Stimulated activated CD8-positive, alpha-beta memory T cell treated with anti-CD3 and anti-CD28 coated beads, Interleukin-7, amount 100 ng/mL, for 24 hours (primary cell): ENCODE measurements around the gene PARD3B.

Experiments used
- DNase-seq: peaks from one replicate; pipeline ENCODE4 v3.0.0-alpha.2; 2020; ENCODE audit warnings: low read depth

PARD3B gene

DNA sequence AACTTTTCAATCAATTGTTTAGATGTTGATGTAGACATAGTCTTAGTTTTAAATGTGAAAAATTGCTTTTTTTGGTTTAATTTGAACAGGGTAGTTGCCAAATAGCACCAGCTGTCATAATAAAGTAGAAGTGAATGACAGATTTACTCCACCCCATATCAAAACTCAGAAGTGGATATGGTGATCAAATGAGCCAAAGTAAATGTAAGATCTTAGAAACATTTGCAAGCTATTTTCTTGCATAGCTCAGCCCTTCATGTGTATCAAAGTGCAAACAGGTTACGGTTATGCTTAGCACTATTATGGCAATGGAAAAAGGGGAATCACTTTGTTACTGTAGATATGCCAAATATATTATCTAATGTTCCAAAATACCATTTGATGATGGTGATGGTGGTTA is 596.1 kb downstream of the PARD3B start:
- no peak for DNase-seq

DNA sequence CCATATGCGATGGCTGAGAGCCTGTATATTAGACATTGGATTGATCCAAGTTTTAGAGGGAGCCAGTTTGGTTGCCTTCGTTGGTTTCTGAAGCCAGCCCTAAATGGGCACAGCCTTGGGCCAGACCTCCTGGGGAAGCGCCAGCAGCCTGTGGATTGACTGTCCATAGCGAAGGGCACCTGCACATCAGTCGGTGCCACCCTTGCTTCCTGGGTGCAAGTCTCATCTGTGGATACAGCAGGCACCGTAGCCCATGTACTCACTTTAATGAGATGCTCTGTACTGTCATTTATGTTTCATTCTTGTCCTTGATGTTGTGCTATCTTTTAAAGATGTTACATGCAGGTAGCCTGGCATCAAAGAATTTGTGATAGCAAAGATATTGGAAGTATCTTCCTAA is 600.6 kb downstream of the PARD3B start:
- no peak for DNase-seq

DNA sequence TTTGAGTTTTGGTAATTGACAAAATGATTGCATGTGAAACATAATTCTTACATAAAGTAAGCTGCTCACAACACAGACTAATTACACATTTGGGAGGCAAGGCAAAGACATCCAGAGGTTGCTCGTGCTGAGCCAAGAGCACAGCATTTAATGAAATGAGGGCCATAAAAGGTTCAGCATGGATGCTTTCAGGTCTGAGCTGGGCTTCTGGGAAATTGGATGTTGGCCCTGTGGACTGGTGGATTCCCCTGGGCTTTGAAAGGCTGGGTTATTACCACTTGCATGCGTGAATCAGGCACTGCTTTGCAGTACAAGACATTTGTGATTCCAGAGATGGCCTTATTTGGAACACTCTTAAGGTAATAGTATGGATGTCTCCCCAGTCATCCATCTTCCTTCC is 603.5 kb downstream of the PARD3B start:
- DNase-seq = no peak

DNA sequence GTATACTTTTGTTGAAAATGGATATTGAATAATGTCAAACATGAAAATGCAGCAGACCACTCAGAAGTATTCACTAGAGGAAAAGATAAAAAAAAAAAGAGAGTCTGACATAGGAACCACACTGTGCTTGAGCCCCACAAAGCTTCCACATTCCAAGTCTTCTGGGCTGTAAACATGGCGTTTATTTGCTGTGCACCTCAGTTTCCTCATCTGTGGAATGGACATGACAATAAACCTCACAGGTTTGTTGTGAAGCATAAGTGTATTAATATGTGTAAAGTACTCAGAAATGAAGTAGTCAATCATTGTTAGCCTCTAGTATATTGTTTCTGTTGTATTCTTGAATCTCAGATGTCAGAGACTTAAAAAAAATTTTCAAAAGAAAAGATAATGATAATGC is 611.2 kb downstream of the PARD3B start:
- no peak for DNase-seq

DNA sequence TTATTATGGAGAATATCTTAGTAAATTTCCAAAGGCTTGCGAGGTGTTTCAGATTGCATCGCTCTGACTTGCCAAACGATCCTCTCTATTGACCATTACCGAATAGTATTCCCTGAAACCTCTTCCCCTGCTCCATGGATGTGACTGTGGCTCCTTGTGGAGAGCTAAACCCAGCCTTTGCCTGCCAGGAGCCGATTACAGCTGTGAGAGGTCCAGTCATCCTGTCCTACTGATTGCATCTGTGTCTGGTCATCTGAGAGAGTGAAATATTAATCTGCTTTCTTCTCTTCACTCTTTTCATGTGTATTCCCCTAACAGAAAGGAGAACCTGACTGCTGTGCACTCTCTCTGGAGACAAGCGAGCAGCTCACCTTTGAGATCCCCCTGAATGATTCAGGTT is 613.1 kb downstream of the PARD3B start:
- DNase-seq = no peak

DNA sequence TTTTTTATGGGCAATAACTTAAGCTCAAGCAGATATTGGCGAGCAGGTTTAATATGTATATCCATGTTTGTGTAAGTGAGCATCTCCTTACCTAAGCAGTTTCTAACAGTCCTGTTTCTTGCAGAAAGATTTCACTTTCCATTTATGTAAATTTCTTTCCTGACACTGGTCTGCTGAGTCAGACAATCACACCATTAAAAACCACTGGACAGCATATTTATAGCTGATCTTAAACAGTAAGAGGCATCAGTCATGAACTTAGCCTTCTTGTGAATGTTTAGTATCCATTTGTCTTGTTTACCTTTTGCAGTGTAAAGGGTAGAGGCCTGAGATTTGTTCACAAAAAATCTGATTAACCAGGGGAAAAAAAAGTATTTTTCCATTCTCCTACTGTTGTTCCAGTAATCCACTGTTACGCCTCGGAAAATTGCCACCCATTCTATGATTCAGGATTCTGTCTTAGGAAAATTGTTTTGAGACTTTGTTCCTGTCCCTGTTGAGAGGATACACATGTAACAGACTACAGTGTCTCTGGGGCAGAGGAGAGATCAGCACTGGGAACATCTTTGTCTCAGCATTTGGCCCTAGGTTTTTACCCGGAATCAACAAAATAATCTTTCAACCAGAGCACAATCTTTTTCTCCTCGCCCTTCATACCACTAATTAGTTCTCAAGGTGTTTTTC is 616.0 kb downstream of the PARD3B start:
- DNase-seq = no peak

DNA sequence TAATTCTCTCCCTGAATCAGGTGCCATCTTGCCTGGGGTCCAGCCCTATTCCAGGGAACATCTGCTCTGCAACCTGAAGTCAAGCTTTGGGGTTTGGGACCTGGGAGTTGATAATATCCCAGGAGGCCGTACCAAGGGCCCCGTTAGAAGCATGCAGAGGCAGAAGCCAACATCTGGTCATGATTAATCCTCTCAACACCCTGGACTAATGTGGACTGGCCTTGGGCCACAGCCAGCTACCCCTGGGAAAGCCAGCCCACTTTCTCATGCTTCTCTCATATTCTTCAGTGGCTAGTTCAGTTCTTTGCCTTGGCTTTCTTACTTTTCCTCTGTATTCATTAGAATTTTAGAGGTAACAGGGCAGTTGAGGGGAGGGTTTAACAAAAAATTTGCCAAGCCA is 621.5 kb downstream of the PARD3B start:
- no peak for DNase-seq

DNA sequence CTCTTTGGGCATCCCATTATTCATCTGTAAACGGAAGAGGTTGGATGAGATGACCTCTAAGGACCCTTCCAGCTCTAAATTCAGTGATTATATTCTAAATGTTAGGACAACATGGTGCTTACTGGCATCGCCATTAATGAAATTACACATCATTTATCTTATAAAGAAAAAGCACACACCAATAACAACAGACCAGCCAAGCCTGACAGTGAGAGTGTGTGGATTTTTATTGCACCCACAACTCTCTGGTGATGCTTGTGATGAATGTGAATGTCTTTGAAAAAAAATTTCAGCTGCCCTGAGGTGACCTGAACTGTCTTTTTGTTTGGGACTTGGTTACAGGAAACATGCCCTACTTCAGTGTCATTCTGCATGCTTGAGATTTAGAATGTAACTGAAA is 623.7 kb downstream of the PARD3B start:
- DNase-seq = no peak

DNA sequence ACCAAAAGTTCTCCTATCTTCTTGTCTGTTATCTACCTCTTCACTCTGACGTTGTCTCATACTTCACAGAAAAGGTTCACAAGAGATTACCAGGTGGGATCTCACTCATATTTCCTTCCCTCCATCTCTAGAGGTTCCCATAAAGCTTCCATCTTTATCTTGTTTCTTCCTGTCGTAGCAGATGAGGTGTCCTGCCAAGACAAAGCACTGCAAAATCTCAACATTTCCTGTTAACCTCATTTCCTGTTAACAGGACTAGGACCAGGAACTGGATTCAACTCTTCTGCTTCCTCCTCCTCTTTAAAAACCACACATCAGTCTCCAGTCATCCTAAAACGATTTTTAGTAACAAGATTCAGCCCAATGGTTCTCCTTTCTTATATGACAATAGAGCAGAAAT is 624.2 kb downstream of the PARD3B start:
- no peak for DNase-seq

DNA sequence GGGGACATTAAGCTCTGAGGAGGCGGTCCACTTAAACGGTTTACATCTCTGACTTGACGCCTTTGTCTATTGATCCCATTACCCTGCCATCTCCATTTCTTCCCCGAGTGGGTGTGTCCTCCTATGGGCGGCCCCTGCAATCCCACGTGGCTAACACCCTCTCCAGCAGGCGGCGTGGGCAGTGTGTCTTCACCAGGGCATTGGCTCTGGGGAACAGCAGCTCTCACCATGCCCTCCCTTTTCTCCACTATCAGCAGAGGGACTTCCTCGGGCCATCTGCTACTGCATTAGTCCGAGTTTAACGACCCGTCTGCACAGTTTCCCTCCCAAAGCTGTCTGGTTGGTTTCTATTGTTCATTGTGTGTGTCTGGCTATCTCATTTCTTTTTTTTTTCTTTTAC is 625.1 kb downstream of the PARD3B start:
- DNase-seq = no peak

DNA sequence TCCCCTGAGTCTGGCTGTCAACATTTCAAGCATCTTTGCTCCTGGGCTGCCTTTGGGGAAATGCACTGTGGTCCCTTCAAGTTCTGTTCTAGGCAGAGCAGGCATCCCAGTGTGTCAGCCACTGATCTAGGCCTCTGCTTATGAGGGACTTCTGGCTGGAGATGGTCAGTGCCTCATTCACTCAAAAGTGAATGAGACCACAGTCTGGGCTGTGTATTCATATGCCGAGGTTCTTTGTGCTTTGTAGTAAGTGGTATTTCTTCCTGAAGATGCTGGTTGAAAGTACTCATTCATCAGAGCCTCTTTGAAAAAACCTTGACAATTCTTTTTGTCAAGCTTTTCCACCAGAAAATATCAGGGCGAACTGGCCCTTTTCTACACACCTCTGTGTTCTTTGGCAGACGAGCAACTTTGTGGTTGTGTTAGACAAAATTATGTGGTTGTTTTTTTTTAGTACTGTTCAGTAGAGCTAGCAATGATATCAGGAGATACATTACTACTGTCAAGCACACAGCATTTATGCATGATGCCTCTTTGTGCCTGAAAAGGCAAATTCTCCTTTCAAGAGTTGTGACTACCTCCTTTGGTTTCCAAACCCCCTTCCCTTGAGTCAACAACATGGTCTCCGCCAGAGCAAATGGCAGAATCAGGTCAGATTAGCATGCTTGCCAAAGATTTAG is 626.1 kb downstream of the PARD3B start:
- no peak for DNase-seq

DNA sequence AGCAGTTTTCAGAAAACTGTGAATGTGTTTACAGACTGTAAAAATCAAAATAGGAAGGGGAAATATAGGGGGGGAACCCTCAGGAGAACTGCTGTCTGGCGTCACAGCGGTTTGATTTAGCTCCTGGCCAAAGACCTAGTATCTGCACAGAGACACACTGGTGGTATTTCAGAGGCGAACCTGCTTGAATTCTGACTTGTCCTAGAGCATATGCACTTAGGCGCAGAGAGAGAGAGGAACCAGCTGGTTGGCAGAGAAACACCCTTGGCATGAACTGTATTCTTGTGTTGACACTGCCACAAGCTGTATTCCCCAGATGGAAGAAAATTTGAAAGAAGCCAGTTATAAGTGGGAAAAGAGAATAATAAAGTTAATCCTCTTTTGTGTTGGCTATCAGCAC is 630.6 kb downstream of the PARD3B start:
- DNase-seq = no peak

DNA sequence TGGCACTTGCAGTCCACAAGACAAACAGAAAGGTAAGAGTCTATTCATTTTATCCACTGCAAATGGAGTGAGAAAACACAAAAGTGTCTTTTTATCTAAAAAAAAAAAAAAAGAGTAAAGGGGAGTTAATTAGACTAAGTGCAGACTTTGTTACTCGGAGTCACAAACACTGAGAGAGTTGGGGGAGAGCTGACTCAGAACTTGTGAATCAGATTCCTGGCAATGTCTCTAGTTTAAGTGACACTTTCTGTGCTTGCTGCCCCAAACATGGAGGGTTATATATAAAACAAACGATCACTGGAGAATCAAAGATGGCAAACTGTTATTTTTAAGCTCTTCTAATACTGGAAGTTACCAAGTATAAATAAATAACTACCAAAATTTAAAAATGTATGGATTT is 631.3 kb downstream of the PARD3B start:
- no peak for DNase-seq

DNA sequence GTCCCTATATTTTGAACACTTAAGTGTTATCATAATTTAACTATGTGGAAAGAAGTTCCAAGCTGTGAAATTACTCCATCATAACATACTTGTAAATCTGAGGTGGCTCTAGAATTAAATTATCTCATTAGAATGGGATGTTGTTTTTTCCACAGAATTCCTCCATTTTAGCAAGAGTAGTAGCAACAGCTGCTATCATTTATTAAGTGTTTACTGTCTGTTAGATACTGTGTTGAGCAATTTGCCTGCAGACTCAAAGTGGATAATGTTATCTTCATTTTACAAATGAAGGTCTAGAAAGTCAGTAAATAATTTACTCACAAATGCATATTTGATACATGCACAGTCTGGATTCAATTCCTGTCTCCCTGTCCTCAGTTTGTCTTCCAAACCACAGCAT is 632.3 kb downstream of the PARD3B start:
- DNase-seq = no peak

DNA sequence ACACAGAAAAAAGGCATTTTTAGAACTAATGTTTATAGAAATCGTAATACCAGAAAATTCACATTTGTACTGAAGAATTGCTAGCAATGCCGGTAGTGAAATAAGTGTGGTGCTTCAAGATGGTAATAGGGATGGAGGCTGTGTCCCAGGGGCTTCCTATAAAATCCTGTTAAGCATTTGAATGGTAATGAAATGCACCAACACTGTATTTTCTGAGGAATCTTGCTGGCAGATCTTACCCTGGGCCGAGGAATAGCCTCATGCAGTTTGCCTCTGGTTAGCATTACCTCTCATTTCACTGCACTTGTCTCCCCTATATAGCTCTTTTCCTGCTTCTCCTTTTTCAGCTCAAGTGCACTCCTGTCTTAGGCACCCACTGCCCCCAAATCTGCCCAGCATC is 635.5 kb downstream of the PARD3B start:
- DNase-seq = no peak

DNA sequence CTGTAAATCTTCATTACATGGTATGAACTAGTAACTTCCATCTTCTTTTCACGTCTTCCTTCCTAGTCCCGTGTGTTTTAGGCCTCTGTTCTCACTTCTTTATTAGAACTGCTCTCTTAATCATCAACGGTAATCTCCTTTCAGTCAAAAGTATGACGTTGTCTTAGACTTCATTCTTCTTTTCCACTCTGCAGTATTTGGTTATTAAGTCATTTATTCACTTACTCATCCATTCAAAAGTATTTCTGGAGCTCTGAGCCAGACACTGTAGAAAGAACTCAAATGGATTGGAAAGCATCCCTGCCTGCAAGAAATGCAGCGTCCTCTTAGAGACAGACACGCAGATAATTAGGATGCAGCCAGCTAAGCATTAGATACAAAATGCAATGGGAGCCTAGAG is 642.5 kb downstream of the PARD3B start:
- DNase-seq = no peak

DNA sequence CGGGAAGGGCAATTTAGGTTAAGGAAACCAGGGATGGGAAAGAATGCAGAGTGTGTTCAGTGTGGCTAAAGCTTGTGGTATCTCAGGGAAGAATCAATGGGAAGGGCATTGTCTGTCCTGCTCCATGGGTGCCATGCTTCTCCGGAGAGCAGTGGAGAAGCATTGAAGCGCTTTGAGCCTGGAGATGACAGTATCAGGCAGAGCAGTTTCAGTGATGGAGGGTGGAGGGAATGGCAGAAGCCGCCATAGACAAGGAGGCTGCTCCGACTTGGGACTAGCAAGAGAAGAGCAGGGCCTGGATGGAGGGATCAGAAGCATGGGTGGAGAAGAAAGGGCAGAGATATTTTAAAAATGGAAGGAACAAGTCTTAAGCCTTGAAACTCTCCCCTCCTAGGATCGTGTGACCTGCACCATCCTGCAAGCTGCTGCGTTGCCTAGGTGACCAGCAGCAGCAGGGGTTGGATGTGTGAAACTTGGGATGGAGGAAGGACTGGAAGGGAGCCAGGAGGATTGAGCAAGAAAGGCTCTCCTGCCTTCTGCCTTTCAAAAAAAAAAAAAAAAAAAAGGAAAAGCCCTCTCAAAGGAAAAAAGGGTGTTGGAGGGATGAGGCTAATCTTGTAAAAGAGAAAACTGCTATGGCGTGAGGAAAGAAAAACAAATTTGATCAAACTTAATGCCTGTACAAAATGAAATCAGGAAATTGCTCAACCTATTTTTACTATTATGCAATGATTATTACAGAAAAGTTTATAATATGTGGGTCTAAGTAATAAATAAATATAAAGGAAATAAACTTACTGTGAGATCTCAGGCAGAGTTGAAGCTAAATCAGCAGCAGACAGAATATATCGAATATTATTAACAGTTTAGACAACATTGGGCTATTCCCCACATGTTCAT is 643.2 kb downstream of the PARD3B start:
- no peak for DNase-seq

DNA sequence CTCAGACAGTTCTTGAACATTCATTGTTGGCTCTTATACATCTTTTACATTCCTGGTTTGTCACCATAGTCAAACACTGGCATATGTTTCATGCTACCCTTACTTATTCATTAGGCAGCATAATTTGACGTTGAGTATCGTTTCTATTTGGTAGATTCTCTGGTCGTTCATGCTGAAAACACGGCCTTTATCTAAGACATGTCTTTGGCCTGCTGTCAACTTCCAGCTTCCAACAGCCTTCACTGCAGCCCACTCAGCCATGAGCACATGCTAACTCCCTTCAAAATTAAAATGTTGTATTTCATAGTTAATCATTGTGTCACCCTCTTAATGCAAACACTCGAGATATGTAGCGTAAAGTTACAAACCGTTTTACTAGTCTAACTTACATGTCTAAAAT is 644.0 kb downstream of the PARD3B start:
- no peak for DNase-seq

DNA sequence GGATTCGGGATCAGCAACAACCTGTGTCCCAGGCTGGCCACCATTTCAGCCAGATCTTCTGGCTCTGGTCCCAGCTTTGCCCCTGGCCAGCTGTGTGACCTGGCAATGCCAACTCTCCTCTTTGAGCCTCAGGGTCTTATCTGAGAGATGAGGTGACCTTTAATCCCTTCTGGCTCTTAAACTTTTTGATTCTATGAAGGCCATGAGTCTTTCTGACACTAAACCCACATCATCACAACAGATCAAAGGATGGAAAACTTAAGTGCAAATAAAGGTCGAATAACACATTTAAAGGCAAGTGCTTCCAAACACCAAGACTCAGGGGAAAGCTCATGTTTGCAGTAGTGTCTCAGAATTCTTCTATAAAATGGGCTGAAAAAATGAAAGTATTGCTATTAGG is 645.3 kb downstream of the PARD3B start:
- no peak for DNase-seq

DNA sequence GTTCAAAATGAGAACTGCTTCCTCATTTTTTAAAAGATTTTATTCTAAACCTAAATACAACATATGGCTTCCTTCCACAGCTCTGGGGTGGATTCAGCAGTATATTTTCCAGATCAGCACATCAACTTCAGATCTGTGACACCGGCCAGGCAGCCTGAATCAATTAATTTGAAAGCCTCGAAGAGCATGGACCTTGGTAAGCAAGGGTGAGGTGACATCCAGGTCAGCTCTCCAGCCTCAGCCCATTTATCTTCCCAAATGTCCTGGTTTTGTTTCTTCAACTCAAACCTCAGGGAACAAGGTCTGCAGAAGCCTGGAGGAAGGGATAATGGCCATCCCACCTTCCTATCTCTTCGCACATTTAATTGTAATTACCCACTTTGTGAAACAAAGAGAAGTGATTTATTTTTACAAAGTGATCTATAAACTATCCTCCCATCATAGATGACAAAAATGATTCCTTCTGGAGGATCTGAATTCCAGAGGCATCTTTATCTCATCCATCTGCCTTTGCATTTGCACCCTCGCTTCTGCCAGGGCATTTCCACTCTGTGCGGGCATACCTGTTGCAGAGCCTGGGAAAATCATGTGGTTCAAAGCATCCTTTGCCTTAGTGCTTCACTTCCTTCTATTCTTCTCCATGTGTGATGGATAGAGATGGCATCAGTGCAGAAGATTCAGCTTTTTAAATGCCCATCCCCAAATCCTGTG is 648.0 kb downstream of the PARD3B start:
- DNase-seq = no peak

DNA sequence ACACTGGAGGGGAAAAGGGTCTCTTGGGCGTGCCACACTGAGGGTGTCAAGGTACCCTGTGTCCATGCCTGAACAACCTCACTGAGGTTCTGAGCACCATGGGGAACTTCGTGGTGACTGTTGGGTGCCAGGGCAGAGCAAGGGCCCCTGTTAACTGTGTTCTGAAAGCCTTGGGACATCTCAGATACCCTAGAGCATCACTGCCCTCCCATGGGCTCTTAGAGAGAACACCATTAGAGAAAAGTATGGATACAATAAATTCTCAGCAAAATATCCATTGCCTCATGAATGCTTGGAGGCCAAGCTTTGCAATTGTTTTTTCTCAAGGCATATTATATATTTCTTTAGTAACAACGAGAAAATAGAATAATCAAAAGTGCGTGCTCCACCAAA is 648.6 kb downstream of the PARD3B start:
- no peak for DNase-seq

DNA sequence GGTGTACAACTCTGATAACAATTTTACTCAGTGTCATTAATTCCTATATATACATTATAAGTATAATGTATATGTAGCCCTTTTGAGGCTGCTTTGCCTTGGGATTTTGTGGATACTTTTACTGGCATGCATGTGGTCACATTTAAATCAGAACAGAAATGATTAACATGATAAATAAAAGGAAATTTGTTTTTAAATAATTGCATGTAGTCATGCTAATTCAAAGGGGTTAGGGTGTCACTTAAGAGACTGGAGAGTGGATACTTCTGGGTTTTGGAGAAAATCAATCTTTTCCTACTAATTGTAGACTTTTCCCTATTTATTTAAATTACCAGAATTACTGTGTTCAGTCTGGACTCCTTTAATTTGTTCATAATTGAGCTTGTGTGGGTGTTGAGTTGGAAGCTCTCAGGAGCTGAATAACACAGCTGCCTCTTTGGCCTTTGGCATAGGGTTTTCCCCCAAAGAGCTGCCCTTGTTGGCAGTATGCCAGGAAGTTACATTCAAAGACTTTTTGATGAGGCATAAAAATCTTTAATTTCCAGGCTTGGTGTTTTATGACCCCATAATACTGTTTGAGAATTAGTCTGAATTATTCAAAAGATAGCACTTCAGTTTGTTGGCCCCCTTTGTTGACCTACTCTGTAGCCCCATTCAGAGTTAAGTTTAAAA is 652.3 kb downstream of the PARD3B start:
- DNase-seq = no peak
